ENCODE measurements around the gene NOS3. TPM values are rescaled to one million over a fixed set of nuclear protein-coding genes. Genes with fewer than 3 reads are reported as not detected.

Gene NOS3
- total and polyA plus RNA-seq, 9 of the 15 experiments (the other 6 are each of a cell fraction or from before 2014, with no cell fraction given): 1.1 to 121 (median 23.6) TPM

GRCh38 chr7:150961510-150962289 lies 29.1 kb upstream of the NOS3 start (continued):
- TF ChIP-seq GTF2B (IDR thresholded peaks at IDR 0.05; ENCODE audit: extremely low read depth, insufficient read length) (no peak), JUNB (CRISPR knock-in tag; conservative IDR thresholded peaks at IDR 0.05) (no peak), ZBTB2 (IDR thresholded peaks at IDR 0.05) (peak; percentile 54; the same call in 1 of the 2 replicates), ARHGAP35 (IDR thresholded peaks at IDR 0.05; ENCODE audit: partially characterized antibody) (peak; percentile 1), JUN (IDR thresholded peaks at IDR 0.05; ENCODE audit: borderline replicate concordance, low read depth, low read length) (no peak; the same call in 1 of the 2 replicates), JUN (CRISPR knock-in tag; IDR thresholded peaks at IDR 0.05; ENCODE audit: borderline replicate concordance) (no peak), ZNF551 (CRISPR knock-in tag; IDR thresholded peaks at IDR 0.05) (no peak), DDX20 (tag; IDR thresholded peaks at IDR 0.05; ENCODE audit: low read depth) (no peak), SRF (CRISPR knock-in tag; IDR thresholded peaks at IDR 0.05) (peak; percentile 91 to 99), TAF1 (IDR thresholded peaks at IDR 0.05; ENCODE audit: control insufficient read depth, extremely low read depth, insufficient read depth, low read length, severe bottlenecking) (no peak), EWSR1 (IDR thresholded peaks at IDR 0.05; ENCODE audit: borderline replicate concordance, low read depth, partially characterized antibody) (no peak), KAT7 (CRISPR knock-in tag; IDR thresholded peaks at IDR 0.05; ENCODE audit: borderline replicate concordance) (0 out of 2 replicates have a peak, but pooled peaks have one; percentile 67), RFX7 (CRISPR knock-in tag; IDR thresholded peaks at IDR 0.05) (peak; percentile 8; the same call in 1 of the 2 replicates), KLF1 (tag; IDR thresholded peaks at IDR 0.05) (peak; percentile 58), SRSF3 (IDR thresholded peaks at IDR 0.05; ENCODE audit: insufficient read depth, low read length) (no peak; the same call in 1 of the 2 replicates), HNRNPUL1 (IDR thresholded peaks at IDR 0.05; ENCODE audit: low read length) (no peak), FOXM1 (IDR thresholded peaks at IDR 0.05; ENCODE audit: low read depth) (no peak), FOXM1 (CRISPR knock-in tag; IDR thresholded peaks at IDR 0.05; ENCODE audit: low read depth) (peak; percentile 63; the same call in 1 of the 2 replicates)
- TF ChIP-seq, protein P1, sequence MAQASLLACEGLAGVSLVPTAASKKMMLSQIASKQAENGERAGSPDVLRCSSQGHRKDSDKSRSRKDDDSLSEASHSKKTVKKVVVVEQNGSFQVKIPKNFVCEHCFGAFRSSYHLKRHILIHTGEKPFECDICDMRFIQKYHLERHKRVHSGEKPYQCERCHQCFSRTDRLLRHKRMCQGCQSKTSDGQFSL (CRISPR knock-in tag; IDR thresholded peaks at IDR 0.05): 0 out of 2 replicates have a peak, but pooled peaks have one; percentile 59
- TF ChIP-seq, protein P1 (tag; IDR thresholded peaks at IDR 0.05): no peak
- TF ChIP-seq, protein P2, sequence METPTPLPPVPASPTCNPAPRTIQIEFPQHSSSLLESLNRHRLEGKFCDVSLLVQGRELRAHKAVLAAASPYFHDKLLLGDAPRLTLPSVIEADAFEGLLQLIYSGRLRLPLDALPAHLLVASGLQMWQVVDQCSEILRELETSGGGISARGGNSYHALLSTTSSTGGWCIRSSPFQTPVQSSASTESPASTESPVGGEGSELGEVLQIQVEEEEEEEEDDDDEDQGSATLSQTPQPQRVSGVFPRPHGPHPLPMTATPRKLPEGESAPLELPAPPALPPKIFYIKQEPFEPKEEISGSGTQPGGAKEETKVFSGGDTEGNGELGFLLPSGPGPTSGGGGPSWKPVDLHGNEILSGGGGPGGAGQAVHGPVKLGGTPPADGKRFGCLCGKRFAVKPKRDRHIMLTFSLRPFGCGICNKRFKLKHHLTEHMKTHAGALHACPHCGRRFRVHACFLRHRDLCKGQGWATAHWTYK (CRISPR knock-in tag; IDR thresholded peaks at IDR 0.05): peak; percentile 22; the same call in 1 of the 2 replicates

Data from K562 (cell line).